T47D (cell line): ENCODE results near the gene AP5B1.

Experiments
- DNase-seq, 2 experiments: peaks; one replicate each; pipeline versions ENCODE4 v3.0.0 to v3.0.0-alpha.2; 2011 to 2012; ENCODE audit warnings: low read depth in 1 of 2, low spot score in 1 of 2
- JUND ChIP-seq: IDR thresholded peaks from 2 replicates; pipeline ENCODE4 v1.6.1; 2012; ENCODE audit warnings: low read depth
- in situ Hi-C: cut with HindIII; loops from 2 replicates; pipeline ENCODE4 v1.10.0; 2016; ENCODE audit warnings: low sequenced_read_pairs, low pct_unique_long_range_greater_than_20kb

The AP5B1 gene

DNA sequence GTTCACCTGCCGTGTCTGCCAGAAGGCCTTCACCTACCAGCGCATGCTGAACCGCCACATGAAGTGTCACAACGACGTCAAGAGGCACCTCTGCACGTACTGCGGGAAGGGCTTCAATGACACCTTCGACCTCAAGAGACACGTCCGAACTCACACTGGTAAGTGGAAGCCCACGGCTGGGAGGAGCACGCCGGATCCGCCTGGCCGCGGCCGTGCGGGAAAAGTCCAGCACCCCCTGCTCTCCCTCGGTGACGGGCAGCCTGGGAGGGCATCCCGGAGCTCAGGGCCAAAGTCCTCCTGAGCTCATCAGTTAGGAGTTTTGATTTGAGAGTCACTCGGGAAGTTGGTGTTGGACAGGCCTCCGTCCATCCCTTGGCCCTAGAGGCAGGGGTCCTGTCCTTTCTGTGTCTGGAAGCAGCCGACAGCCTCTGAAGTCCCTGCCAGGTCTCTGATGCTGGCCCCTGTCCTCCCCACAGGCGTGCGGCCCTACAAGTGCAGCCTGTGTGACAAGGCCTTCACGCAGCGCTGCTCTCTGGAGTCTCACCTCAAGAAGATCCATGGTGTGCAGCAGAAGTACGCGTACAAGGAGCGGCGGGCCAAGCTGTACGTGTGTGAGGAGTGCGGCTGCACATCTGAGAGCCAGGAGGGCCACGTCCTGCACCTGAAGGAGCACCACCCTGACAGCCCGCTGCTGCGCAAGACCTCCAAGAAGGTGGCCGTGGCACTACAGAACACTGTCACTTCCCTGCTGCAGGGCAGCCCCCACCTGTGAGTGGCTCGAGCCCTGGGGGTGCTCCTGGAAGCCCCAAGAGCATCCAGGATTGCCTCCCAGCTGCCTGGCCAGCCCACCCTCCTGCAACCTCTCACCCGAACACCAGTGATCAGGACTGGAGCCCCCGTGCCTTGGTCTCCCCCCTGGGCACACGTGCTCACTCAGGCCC is 14.1 kb upstream of the AP5B1 start:
- TF ChIP-seq JUND = no peak
- in situ Hi-C loops = no loop called here
- no peak for DNase-seq

DNA sequence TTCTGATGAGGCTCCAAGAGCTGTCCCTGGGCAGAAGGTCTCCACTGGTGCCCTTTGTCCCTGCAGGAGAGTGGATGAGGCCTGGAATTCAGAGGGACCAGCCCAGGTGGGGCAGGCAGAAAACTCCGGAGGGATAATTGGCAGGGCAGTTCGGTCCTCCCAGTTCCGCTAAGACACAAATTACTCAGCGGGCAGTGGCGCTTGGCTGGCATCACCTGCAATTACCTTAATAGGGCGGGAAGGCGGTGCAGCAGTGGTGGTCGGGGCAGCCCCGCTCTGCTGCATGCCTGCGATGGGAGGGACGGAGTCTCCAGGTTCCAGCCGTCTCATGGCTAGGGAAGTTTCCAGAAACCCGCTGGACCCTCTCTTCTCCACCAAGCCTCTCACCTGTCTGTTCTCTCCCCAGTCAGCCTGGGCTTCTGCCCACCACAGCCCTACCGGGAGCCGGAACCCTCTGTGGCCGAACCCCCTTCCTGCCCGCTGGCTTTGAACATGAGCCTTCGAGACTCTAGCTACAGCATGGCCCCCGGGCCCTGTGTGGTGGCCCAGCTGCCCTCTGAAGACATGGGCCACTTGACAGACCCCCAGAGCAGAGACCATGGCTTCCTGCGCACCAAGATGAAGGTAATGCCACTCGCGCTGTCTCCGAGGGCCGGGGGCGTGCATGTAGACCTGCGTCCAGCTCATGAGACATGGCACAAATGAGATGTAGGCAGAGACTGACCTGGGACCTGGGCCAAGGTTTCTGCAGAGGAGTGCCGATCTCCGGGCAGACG is 13.0 kb upstream of the AP5B1 start:
- in situ Hi-C loops = no loop called here
- no peak for DNase-seq
- no peak for TF ChIP-seq JUND

DNA sequence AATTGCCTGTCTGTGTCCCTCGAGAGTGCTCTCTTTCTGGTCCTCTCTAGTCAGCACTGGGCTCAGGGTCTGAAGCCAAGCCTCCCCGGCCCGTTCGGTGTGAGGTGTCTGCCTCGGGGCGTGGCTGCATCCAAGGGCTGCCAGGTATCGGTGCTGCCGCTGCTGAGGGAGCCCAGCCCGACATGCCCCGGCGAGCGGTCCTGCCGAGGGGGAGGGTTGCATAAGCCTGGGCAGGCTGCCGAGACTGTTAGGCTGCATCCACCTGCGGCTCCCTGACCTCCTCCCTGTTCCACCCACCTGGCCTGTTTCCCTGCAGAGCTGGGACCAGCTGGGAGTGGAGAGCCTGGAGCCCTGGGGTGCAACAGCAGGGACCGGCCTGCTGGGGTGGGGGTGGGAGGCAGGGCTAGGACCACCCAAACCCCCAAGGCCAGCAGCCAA is 12.4 kb upstream of the AP5B1 start:
- TF ChIP-seq JUND = no peak
- in situ Hi-C loops = no loop called here
- no peak for DNase-seq

DNA sequence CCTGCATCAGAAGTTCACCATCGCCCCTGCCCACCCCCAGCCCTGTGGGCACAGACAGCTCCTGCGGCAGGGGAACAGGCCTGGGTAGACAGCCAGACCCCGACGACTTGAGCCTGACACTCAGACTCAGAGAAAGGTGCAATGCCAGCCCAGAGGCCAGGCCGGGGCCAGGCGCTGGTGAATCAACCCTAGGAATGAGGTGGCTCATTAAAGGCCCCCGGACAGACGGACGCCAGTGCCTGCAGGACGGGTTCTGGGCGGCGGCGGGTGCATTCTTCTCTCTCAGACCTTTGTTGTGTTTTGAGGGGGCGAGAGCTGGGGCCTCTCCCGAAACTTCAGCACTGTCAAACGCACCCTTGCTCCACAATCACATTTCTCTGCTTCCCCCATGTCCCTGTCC is 11.7 kb upstream of the AP5B1 start:
- DNase-seq = no peak
- in situ Hi-C loops = no loop called here
- no peak for TF ChIP-seq JUND

- in situ Hi-C loops = no loop called here
- TF ChIP-seq JUND = no peak
- DNase-seq = no peak
Observed at GRCh38 chr11:65791719-65792213, 11.0 kb upstream of the AP5B1 start.

GRCh38 chr11:65790902-65791650 is 10.3 kb upstream of the AP5B1 start:
- DNase-seq = no peak
- no peak for TF ChIP-seq JUND
- in situ Hi-C loops = no loop called here

DNA sequence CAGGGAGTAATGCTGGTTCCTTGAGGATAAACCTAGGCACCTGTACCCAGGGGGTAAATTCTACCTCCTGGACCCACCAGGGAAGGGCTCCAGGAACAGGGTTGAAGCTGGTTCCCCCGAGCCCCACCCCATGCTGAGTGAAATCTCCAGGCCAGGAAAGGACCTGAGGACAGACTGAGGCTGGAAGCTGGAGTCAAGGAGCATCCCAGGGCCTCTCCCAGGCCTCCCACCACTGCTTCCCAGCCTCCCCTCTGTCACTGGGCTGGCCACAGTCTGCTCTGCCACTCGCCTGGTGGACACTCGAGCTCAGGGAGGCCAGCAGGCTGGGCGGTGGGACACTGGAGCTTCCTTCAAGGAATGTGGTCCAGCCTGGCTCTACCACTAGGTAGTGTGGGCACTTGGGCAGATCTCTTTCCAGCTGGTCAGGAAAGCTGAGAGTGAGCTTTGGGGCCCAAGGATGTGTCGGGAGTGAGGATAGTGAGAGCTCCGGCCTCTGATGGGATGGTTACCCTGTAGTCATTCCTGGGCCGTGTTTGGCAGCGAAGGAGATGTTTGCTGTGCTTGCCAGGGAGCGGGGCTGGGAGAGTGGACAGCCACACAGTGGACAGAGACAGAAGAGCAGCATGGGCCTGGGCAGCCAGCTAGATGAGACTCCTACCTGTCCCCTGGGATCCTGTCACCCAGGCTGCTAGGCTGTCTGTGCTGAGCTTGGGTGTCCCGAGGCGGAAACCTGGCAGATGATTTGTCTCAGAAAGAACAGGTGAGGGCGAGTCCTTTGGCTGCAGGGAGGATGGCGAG is 9.5 kb upstream of the AP5B1 start:
- no peak for TF ChIP-seq JUND
- in situ Hi-C loops = no loop called here
- DNase-seq = no peak

- no peak for TF ChIP-seq JUND
- in situ Hi-C loops = no loop called here
Observed at GRCh38 chr11:65789230-65790103, 8.7 kb upstream of the AP5B1 start.

DNA sequence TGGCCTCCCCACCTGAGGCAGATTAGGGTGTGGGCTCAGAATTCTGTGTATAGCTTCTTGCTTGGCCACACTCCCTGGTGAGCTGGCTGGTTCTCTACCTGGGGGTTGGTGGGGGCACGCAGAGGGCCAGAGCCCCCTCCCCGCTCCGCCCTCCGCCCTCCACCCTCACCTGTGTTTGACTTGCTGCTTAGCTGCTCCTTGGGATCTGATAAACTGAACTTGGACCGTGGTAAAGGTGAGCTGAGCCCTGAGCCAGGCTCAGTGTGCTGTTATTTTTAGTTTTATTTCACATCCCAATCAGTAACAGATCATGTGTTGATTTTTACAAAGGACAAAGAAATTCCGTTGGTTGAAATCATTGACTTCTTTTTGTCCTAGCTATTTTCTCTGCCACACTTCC is 8.0 kb upstream of the AP5B1 start:
- in situ Hi-C loops = no loop called here
- no peak for DNase-seq
- TF ChIP-seq JUND = no peak

More at GRCh38 chr11:65789230-65790103, 8.7 kb upstream of the AP5B1 start:
- DNase-seq = no peak

DNA sequence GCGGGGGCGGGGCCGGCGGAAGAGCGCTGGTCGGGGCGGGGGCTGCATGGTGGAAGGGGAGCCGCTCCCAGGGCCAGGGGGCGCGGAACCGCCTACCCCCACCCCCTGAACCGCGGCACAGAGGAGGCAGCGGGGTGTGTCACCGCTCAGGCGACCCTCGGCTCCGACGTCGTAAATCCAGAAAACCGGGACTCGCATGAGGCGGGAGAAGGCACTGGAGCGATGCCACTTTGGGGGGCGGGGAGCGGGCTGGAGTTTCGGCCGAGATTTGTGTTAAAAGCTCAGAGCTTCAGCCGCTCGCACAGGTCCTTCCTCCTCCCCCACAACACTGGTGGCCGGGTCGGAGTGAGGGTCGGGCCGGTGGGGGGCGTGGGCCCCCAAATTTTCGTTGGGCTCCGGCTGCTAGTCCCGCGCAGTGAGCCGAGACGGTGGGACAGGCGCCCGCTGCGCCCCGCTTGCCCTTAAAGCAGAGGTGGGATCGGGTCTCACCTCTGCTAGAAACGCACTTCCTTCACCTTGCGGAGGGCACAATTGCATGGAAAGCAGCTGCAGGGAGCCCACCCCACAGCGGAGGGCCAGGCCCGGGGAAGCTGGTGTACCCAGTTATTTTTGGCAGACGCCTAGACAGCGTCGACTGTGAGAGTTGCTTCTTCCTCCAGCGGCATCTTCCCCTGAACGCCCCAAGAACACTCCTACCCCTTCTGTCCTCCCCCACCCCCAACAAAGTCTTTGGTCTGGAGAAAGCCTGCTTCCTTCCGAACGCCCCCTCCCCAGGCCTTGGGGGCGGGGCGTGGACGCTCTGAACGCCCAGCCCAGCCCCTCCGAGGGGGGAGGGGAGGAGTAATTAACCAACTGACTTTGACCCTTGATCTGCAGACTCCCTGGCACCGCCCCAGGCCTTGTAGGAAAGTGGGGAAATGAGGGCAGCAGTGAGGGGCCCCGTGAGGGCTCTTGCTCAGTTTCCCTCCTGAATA is 7.2 kb upstream of the AP5B1 start:
- TF ChIP-seq JUND = no peak
- DNase-seq = no peak
- in situ Hi-C loops = no loop called here
